Ramos (cell line): ENCODE results near the gene PTPN18.
"Not testable (repeated sequence)": the region's sequence is repeated elsewhere in the genome, so short reads cannot be mapped to it uniquely, and the experiment has no call there.

Experiments
- in situ Hi-C: fragments of 300-500 bp; cut with MboI; formaldehyde crosslinking; loops from one replicate; pipeline ENCODE4 v1.14.3; 2022; ENCODE audit warnings: low sequenced_read_pairs; ENCODE audit not compliant: unreplicated experiment

The PTPN18 gene, protein sequence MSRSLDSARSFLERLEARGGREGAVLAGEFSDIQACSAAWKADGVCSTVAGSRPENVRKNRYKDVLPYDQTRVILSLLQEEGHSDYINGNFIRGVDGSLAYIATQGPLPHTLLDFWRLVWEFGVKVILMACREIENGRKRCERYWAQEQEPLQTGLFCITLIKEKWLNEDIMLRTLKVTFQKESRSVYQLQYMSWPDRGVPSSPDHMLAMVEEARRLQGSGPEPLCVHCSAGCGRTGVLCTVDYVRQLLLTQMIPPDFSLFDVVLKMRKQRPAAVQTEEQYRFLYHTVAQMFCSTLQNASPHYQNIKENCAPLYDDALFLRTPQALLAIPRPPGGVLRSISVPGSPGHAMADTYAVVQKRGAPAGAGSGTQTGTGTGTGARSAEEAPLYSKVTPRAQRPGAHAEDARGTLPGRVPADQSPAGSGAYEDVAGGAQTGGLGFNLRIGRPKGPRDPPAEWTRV

DNA sequence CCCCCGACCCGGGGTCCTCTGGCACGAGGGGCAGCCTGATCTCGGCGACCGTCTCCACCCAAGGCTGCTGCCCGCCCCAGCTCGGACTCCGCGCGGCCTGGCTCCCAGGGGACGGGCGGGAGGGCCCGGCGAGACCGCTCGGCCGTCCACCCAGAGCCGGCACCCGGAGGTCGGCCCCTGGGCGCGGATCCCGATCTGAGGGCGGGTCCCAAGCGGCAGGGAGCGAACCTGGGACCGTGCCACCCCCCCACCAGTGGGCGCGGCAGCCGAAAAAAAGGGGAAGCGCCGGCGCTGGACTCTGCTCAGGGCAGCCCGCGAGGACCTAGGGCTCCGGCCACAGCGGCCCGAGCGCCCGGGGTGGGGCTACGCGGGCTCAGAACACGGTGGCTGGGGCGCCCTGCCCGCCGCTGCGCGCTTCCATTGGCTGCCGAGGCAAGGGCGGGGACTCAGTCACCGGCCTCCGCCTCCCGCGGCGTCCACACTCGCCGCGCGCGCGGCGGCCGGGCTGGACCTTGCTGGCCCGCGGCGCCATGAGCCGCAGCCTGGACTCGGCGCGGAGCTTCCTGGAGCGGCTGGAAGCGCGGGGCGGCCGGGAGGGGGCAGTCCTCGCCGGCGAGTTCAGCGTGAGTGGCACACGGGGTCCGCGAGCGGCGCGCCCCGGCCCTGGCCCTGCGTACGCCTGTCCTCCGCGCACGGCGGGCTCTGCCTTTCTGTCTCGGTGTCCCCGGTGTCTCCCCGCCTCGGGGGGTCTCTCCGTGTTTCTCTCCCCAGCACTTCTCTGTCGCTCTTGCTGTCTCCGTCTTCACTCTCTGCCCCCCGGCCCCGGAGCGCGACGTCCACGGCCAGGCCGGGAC, at the start of gene PTPN18:
PTPN18 (plus strand) TSS at position 479 of the 854 bp plus-strand sequence; CDS start at position 531, 52 bp downstream.
- in situ Hi-C loops: no loop called here

DNA sequence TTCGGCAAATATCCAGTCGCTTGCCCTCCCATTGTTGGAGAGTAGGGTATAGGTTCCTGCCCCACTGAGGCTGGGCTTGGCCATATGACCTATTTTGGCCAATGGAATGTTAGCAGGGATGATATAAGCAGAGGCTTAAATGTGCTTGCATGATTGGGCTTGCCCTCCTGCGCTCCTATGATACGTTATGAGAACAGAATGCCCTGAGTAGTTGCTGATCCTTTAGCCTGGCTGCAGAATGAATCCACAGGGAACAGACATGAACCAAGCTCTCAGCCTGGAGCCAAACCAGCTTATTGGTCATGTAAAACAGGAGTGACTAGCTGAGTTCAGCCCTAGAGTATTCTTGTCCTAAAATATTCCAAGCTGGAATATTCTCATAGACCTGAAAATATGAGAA, 48.0 kb upstream of the PTPN18 start:
- in situ Hi-C loops: no loop called here

DNA sequence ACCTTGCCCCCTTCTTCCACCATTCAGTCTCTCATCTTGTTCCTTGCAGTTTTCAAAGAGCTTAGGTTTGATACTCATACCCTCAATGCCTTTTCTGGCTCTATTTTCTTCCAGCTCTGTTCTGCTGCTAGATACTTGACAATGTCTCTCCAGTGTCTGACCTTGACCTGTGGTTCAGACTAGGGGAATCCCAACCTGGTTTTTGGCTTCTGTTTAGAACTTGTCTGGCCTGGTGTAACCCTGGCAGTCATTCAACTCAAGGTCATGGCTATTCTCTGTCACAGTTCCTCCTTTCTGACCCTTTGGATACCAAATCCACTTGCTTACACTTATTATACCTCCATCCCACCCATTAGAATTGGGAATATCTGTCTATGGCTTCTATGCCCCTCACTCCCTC, 45.0 kb upstream of the PTPN18 start:
- in situ Hi-C loops: no loop called here

DNA sequence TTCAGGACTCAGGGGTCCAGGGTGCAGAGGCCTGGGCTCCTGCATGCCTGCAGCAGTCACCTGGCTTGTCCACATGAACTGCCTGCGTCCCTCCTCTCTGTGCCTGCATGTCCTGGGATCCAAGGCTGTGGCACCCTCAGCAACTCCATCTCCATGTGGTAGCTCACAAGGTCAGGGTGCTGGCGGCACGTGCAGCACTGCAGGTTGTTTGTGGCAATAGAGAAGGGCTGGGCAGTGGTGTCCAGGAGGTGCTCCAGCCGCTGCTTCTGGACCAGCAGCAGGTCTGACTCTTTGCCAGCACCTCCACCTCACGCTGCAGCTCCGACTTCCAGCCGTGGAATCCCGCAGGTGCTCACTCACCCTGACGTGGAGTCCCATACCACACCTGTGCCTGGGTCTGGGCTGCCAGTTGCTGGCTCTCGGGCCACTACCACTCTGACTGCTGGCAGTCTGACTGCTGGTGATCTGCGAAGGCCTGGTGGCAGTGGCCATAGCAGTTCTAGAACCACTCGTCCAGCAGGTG, 42.0 kb upstream of the PTPN18 start:
- in situ Hi-C loops: no loop called here

DNA sequence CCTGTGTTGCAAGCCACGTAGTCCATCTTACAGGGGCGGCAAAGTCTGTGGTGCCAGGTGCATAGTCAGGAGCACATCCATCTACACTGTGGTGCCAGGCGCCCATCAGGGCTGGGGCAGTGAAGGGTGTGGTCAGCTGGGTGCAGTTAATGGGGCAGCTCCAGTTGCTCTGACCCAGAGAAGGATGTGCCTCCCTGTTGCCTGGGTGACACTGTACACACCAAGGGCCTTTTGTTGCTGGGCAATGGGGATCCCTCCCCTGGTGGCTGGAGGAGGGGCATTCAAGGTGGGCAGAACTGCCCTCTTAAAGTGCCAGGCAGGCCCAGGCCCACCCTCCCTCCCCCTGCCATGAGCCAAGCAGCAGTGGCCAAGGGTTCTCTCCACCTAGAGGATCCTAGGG, 41.5 kb upstream of the PTPN18 start:
- in situ Hi-C loops: no loop called here

DNA sequence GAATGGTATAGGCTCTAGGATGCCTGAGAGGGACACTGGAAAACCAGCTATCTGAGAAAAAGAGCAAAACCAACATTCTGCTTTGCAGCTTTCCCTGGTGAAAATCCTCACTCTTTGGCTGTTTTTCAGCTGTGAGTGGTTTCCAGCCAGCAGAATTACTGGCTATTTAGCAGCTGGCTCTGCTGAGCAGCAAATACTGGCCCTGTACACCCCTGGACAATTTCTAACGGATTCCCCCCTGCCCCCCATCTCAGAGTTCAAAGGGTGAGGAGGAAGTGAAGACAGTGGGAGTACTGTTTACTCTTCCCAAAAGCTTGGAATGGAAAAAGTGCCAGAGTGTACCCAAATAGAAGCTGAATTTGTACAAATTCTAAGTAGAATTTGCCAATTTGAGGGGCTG, 39.3 kb upstream of the PTPN18 start:
- in situ Hi-C loops: no loop called here

DNA sequence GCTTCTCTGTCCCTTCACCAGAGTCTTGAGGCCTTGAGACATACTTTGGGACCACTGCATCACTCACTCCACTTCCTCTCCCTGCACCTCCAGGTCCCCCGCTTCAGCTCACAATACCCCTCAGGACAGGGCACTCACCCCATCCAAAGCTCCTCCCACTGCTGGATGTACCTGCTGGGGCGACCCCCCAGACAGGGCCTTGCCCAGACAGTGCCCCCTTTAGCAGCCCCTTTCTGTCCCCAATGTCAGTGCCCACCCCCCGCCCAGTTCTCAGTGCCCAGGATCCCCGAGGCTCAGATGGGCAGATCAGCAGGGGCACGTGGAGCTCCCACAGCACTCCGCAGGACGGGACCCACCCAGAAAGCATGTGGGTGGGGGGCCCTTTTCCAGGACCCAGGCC, 37.0 kb upstream of the PTPN18 start:
- in situ Hi-C loops: no loop called here

DNA sequence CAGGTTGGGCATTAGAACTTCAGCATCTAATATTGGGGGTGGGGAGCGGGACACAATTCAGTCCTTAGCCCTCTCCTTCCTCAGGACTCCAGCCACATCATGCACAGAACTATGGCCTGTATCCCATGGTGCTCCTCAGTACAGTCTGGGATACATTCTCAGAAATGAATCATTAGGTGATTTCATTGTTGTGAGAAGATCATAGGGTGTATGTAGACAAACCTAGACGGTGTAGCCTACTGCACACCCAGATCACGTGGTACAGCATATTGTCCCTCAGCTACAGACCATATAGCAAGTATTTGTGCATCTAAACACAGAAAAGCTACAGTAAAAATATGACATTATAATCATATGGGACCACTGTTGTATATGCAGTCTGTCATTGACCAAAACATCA, 36.3 kb upstream of the PTPN18 start:
- in situ Hi-C loops: no loop called here

DNA sequence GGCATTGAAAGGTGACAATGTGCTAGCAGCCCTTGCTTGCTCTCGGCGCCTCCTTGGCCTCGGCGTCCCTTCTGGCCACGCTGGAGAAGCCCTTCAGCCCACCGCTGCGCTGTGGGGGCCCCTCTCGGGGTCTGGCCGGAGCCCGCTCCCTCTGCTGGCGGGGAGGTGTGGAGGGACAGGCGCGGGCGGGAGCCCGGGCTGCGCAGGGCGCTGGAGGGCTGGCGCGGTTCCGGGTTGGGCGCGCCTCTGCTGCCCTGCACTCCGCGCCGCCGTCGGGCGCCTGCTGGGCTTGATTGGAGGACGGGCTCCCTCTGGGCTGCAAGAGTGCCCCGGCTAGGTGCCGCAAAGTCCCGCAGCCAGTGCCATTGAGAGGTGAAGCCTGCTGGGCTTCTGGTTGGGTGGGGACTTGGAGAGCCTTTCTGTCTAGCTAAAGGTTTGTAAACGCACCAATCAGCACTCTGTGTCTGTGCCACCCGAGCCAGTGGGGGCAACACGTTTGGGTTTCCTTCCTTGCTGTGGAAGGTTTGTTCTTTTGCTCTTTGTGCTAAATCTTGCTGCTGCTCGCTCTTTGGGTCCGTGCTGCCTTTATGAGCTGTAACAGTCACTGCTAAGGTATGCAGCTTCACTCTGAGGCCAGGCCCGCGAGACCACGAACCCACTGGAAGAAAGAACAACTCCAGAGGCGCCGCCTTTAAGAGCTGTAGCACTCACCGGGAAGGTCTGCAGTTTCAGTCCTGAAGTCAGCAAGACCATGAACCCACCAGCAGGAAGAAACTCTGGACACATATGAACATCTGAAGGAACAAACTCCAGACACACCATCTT, 27.9 kb upstream of the PTPN18 start:
- in situ Hi-C loops: no loop called here

DNA sequence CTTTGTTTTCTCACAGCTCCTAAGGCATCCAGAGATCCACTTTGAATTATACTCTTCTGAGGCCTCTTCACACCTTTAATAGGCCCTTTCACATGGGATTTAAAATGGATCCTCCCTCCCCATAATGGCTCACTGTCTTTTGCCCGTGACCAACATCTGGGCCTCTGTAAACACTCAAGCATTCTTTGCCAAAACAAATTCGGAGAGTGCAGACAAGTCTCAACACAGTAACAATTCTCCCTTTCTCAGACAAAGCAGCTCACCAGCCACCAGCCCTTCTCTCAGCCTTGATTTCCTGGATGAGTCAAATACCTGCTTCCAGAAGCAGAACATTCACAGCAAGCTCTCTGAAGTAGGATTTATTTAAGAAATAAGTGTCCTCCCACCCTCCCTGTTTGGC, 27.1 kb upstream of the PTPN18 start:
- in situ Hi-C loops: no loop called here

DNA sequence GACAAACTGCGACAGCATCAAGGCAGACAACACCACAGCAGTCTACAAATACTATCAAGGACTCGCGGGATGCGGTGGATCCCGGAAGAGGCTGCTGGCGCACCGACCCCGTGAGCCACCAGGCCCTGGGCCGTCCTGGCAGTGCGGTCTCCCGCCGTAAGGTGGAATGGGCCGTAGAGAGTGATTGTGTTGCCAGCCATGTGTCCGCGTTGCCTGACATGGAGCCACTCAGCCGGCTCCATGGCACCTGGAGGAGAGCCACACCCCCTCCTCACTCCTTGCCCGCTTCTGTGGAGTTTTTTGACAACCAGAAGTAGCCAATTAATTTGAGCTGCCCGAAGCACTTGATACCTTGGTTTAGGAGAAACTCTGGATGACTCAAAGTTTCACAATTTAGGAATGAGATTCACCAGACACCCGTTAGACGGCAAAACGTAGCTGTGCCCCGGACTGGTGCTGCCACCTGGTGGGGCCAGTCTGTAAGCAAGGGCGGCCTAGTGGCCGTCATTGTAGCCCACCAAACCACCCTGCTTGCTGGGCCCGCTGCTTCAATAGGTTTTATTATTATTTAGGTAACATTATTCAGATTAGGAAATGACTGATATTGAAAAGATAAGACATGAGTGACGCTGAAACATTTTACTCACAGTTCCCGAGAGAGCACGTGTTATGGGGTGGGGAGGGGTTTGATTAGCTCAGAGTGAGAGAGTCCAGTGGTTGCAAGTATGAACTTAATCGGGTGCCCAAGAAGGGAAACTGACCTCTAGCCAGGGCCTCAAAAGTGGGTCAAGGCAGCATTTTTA, 23.4 kb upstream of the PTPN18 start:
- in situ Hi-C loops: no loop called here

DNA sequence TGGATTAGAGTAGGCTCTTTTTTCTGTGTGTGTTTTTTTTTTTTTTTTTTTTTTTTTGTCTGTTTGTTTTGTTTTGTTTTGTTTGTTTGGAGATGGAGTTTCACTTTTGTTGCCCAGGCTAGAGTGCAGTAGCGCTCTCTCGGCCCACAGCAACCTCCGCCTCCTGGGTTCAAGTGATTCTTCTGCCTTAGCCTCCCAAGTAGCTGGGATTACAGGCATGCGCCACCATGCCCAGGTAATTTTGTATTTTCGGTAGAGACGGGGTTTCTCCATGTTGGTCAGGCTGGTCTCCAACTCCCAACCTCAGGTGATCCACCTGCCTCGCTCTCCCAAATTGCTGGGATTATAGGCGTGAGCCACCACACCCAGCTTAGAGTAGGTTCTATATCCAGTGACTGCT, 22.6 kb upstream of the PTPN18 start:
- in situ Hi-C loops: not testable (repeated sequence)

DNA sequence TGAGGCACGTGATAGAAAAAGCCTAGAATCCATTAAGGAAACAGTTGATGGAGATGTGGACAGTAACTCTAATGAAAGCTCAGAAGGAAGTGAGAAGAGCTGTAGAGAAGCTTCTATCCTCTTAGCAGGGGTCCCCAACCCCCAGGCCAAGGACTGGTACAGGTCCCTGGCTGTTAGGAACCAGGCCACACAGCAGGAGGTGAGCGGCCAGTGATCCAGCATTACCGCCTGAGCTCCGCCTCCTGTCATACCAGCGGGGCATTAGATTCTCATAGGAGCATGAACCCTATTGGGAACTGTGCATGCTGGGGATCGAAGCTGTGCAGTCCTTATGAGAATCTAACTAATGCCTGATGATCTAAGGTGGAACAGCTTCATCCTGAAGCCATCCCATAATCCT, 21.8 kb upstream of the PTPN18 start:
- in situ Hi-C loops: no loop called here

DNA sequence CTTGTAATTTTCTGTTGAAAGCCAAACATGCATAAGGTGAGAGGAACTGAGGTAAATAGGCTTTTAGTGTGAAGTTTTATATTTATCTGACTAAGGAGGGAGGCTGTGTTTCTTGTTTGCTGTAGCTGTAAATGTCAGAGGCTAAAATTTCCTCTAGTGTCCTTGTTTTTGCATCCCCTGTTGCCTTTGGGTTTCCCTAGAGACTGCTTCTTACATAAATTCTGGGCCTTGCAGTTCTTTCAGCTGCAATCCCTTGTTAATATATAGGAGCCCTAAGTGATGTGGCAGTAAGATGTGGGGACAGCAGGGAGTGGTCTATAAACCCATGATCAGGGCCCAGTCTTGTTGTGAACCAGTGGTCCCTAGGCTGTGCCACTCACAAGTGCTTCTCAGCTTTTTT, 20.6 kb upstream of the PTPN18 start:
- in situ Hi-C loops: loop anchor here (5.0 kb wide), 1 partner anchor 153 kb away; the partner anchor contains the start of genes MZT2B and SMPD4

DNA sequence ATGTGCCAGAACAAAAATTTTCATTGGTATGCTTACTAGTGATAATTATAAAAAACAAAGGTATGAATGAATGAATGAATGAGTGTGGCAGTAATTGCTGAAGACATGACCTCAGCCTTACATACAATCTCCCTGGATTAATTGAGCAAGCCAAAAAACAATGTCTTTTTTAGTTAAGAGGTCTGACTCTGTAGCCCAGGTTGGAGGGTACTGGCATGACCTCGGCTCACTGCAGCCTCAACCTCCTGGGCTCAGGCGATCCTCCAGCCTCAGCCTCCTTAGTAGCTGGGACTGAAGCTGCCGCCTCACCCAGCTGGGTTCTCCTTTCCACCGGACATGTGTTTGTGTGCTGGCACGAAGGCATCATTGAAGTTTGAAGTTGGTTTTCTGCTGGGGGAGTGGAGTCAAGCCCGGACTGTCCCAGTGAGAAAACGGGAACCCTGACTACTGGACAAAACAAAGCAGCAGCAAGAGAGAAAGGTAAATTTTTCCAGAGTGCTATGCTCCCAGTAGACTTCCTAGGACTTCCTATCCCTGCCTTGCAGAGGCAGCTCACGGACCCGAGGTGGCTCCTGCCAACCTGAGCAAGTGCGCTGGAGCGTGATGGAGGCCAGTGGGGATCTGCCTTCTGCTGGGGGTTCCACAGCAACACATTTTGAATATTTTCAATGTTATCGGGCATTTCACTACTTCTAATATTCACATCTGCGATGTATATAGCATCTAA, 19.5 kb upstream of the PTPN18 start:
- in situ Hi-C loops: loop anchor here (5.0 kb wide), 1 partner anchor 154 kb away; the partner anchor contains the start of genes MZT2B and SMPD4

DNA sequence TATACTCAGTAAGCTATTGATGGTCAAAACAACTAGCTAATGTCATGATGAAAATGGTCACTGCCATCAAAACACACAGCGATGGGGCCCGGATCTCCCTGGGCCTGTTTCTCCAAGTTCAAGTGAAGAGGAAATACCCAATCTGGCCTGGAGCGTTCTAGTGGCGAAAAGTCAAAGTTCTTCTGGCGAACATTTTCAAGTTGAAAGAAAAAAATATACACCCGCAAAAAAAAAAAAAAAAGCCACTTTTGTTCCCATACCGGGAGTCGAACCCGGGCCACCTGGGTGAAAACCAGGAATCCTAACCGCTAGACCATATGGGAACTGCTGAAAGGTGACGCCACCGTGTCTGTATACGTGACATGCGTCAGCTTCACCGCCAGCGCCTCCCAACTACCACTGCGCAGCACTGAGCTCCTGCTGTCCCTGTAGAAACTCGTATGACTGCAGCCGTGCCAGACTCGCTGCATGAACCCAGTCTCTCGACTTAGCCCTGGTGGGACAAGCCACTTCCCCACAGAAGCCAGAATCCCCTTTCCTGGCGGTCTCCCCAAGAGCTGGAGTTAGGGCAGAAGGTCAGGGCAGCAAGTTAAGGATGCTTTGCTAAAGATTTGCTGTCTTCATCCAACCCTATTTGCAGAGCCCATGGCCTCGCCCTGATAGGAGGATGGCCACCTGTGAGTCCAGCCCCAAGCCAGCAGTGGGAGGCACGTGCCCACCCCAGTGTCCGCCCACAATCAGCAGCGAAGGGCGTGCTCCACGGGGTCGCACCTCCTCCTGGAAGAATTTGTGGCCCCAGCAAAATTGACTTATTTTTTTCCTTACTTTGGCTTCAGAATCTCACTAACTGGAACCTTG, 18.8 kb upstream of the PTPN18 start:
- in situ Hi-C loops: loop anchor here (5.0 kb wide), 1 partner anchor 155 kb away; the partner anchor contains the start of genes MZT2B and SMPD4

DNA sequence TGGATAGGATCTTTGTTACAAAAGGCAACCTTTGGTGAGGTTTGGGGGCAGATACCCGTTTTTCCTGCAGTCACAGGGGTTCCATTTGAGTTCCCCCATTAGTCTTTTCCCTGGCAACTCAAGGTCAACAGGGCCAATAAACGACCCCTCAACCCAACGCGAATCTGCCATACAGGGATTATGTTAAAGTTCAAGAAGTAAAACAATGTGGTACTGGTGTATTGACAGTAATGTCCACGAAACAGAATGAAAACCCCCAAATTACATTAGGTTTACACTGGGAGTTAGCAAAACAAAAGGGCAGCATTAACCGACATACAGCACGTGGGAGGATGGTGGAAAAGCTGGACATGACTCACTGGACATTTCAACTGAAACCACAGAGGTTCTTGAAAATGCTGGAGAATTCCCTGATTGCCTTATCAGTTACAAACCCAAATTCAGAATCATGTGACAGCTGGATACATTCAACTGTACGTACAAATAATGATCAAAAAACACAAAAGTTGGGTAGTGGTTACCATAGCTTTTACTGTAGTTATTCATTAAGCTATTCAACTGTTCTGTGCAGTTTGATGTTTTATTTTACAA, 18.0 kb upstream of the PTPN18 start:
- in situ Hi-C loops: loop anchor here (5.0 kb wide), 1 partner anchor 156 kb away; the partner anchor contains the start of genes MZT2B and SMPD4
